Hepatic stellate cell (primary cell): ENCODE measurements around the gene EPAS1.
A peak's percentile ranks its signal among the peaks of the same experiment; 100 is the strongest.

Source experiments
- DNase-seq: peaks from one replicate; pipeline ENCODE4 v3.0.0; 2011; ENCODE audit warnings: low spot score

The EPAS1 gene

GRCh38 chr2:46323730-46324129 lies 26.5 kb downstream of the EPAS1 start:
- no peak for DNase-seq

- no peak for DNase-seq
Measured at GRCh38 chr2:46325182-46325928, 28.1 kb downstream of the EPAS1 start.

DNA sequence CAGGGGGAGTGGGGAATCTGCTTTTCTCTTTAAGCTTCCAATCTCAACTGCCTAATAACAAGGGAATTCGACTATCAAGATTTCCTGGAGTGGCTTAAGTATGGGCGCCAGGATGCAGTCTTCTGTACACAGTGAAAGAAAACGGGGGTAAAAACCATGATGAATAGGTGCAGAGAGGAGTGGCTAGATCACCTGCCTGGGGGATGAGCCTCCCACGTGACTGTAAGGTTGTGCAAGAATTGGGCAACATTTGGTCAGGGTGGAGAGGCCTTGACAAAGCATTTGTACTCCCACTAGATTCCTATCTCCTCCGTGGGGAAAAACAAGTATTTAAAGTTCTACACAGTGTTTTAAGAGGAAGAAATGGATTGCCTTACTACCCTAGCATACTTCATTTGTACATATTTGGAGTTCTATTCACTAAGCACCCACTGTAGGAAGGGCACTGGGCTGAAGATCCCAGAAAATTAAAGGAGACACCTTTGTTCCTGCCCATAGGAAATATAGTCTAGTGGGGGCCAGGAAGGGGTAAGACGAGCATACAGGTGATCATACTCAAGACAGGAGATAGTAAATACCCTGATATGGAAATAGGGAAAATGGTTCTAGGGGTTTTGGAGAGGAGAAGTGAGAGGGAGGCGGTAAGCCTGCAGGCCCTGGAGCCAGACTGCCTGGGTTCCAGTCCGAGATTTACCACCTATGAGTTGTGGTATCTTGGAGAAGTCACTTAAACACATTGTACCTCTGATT lies 29.2 kb downstream of the EPAS1 start:
- DNase-seq = no peak

GRCh38 chr2:46327627-46328026 lies 30.4 kb downstream of the EPAS1 start:
- no peak for DNase-seq

GRCh38 chr2:46328291-46328690 lies 31.1 kb downstream of the EPAS1 start:
- no peak for DNase-seq

GRCh38 chr2:46328829-46329228 lies 31.6 kb downstream of the EPAS1 start:
- DNase-seq = no peak

- no peak for DNase-seq
Measured at GRCh38 chr2:46329340-46329739, 32.1 kb downstream of the EPAS1 start.

DNA sequence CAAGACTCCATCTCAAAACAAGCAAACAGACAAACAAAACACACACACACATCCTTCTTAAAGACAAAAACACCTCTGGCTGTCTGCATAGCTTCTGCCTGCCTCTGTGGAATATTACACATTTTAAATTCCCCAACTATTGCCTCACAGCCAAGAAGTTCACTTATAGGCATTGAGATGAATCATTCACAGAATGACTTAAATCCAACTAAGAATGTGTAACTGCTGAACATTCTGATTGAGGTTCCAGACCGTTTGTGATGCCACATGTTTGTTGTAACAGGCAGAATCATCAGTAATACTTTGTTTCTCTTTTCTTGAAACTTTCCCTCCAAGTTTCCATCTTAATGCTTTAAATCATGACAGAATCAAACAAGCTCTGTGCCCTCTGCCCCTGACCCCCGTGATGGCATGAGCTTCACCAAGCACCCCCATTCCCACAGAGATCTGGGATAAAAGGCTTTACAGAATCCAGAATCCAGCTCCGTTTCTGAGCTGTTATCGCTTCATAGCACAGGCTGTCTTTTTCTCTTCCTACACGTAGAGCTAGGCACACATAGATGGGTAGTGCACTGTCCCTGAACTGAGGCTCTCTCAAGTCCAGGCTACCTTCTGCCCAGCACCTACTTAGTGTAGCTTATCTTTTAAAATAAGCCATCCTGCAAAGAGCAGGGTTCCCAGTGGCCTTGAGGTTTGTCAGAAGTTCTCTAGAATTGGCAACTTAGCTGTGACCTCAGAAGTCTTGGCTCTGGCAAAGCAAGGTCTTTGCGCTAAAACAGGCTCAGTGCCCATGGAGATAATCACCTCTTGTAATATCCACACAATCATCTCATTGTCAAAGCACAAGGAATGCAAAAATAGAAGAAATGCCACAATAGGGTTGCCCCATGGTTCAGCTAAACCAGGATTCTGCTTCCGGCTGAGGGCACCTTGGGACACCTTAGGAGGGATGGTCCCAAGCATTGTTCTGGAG lies 32.9 kb downstream of the EPAS1 start:
- DNase-seq = peak; percentile 68

GRCh38 chr2:46331109-46331766 lies 34.0 kb downstream of the EPAS1 start:
- no peak for DNase-seq

DNA sequence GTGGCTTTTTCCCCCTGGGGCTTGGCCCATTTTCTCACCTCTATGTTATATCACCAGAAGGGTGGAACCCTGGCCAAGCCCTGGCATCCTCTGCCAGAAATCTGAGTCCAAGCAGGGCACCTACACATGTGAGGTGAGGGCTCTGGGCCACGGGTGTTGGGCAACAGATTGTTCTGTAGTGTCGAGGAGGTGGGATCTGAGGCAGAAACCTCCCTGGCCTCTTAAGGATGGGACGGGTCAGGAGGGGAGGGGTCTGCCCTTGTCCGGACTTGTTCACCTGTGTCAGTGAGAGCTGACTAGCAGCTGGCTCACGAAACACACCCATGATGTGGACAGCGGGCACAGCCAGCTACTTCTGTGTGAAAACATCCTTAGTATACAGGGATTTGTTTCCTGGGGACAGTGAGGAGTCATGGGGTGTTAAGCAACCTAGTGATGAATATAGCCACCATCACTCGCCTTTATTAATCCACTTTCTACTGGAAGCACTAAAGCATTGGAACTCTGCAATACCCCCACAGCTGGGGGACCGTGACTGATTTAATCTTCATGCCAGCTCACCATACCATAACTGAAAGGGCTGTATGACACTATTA lies 35.6 kb downstream of the EPAS1 start:
- DNase-seq = no peak

GRCh38 chr2:46333912-46334311 lies 36.7 kb downstream of the EPAS1 start:
- no peak for DNase-seq

GRCh38 chr2:46334389-46335271 lies 37.4 kb downstream of the EPAS1 start:
- peak; percentile 73 for DNase-seq

GRCh38 chr2:46335391-46336282 lies 38.4 kb downstream of the EPAS1 start:
- peak; percentile 67 for DNase-seq

DNA sequence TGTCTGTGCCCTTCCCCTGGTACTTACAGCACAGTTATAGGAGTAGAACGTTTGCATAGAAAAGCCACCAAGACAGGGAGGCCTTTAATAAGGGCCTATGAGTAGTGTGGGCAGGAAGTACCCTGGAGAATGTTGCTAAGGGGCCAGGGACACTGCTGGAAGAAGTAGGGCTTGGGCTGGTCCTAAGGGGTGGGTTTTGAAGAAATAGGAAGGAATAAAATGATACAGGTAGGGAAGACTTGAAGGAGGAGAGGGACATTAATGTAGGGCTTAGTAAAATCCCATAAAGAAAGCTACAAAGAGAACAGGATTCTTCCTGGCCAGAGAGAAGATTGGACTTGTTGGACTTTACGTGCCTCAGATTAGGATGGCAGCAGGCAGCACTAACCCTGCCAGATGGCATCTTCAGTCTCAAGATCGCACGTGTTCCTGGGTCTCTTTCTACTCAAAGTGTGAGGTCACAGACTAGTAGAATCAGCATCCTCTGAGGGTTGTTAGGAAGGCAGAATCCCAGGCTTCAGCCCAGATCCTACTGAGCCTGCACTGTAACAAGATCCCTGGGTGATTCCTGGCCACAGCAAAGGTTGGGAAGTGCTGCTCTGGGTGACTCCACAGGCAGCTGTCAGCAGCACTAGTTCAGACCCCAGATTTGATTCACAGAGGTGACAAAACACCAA lies 39.2 kb downstream of the EPAS1 start:
- DNase-seq = no peak

GRCh38 chr2:46337208-46337994 lies 40.2 kb downstream of the EPAS1 start:
- no peak for DNase-seq

- no peak for DNase-seq
Measured at GRCh38 chr2:46338674-46339073, 41.5 kb downstream of the EPAS1 start.

- no peak for DNase-seq
Measured at GRCh38 chr2:46339200-46339599, 42.0 kb downstream of the EPAS1 start.
